GM12878 (cell line): ENCODE data around the gene PDE9A. TPM values are rescaled to one million over a fixed set of nuclear protein-coding genes. Genes with fewer than 3 reads are reported as not detected.

Source experiments
- ATAC-seq: fragments of 200-7000 bp; cut with Tn5 transposase; 3 replicates; pipeline ENCODE4 v1.9.1; 2020; ENCODE audit warnings: mild to moderate bottlenecking, moderate library complexity
- BruUV-seq: library from RNA; stranded (reverse); fragments of 400-500 nt; replicated peaks from 2 replicates; lab custom pipeline; 2021; lab: Mats Ljungman, UMichigan
- CTCF ChIA-PET: fragments of 300-600 bp; sonication (Branson Sonifier 250); formaldehyde crosslinking; extraction: SDS; loops from one replicate; lab custom pipeline; 2021; ENCODE audit warnings: inconsistent platforms; lab: Yijun Ruan, JAX
- POLR2A ChIA-PET: fragments of 350-600 bp; formaldehyde crosslinking; extraction: SDS; loops from one replicate; lab custom pipeline; 2021; ENCODE audit warnings: inconsistent platforms; lab: Charles Lee
- RAD21 ChIA-PET: fragments of 300-600 bp; sonication (Branson Sonifier 250); formaldehyde crosslinking; loops from one replicate; lab custom pipeline; 2023; ENCODE audit warnings: antibody characterized with exemption; ENCODE audit not compliant: unreplicated experiment; lab: Charles Lee
- SMC1A ChIA-PET: fragments of 300-600 bp; sonication (Branson Sonifier 250); formaldehyde crosslinking; loops from one replicate; lab custom pipeline; 2023; ENCODE audit not compliant: unreplicated experiment, uncharacterized antibody; lab: Charles Lee
- DNase-seq: peaks from one replicate; pipeline ENCODE4 v3.0.0-alpha.2; 2011; ENCODE audit warnings: low read depth, low spot score
- FAIRE-seq: peaks from 3 replicates; lab custom pipeline; 2011; peaks lifted over from hg19 to GRCh38; lab: Jason Lieb, UNC
- H2AFZ ChIP-seq: 2 replicates; pipeline ENCODE4 v1.6.0; 2011; ENCODE audit warnings: low read depth, low read length, control low read depth; ENCODE audit not compliant: control insufficient read depth
- H3K27ac ChIP-seq: 2 replicates; pipeline ENCODE4 v1.5.1; 2011; ENCODE audit warnings: control low read depth; ENCODE audit not compliant: control insufficient read depth, insufficient read depth
- H3K27me3 ChIP-seq, 2 experiments: replicated peaks in 1 of 2; 2 replicates each; pipeline versions ENCODE4 v1.6.0 to v1.6.1; 2011; ENCODE audit warnings: low read length in 1 of 2; ENCODE audit not compliant: control insufficient read depth in 2 of 2, insufficient read depth in 2 of 2
- H3K36me3 ChIP-seq, 2 experiments: 2 replicates each; pipeline ENCODE4 v1.5.1; 2011; ENCODE audit warnings: low read length in 1 of 2; ENCODE audit not compliant: control insufficient read depth in 2 of 2, insufficient read depth in 2 of 2
- H3K4me1 ChIP-seq: 2 replicates; pipeline ENCODE4 v1.6.1; 2011; ENCODE audit warnings: mild to moderate bottlenecking, low read length, moderate library complexity, mixed read lengths; ENCODE audit not compliant: control insufficient read depth, insufficient read depth
- H3K4me2 ChIP-seq: 2 replicates; pipeline ENCODE4 v1.6.0; 2011; ENCODE audit warnings: control low read depth; ENCODE audit not compliant: control insufficient read depth, insufficient read depth
- H3K4me3 ChIP-seq: fragments of 200-600 bp; sonication (generic); 2 replicates; pipeline ENCODE4 v1.5.1; 2016
- H3K79me2 ChIP-seq: 2 replicates; pipeline ENCODE4 v1.6.0; 2011; ENCODE audit warnings: low read length; ENCODE audit not compliant: control insufficient read depth, insufficient read depth
- H3K9ac ChIP-seq: 2 replicates; pipeline ENCODE4 v1.8.0; 2011; ENCODE audit warnings: low read length, control low read depth, mixed read lengths; ENCODE audit not compliant: control insufficient read depth, insufficient read depth
- H3K9me3 ChIP-seq: replicated peaks from 3 replicates; pipeline ENCODE4 v1.5.1; 2011; ENCODE audit warnings: mild to moderate bottlenecking, low read length; ENCODE audit not compliant: control insufficient read depth, insufficient read depth
- H4K20me1 ChIP-seq: 2 replicates; pipeline ENCODE4 v1.6.0; 2011; ENCODE audit not compliant: control insufficient read depth, insufficient read depth
- ATF7 ChIP-seq: fragments of 450-650 bp; IDR thresholded peaks from 2 replicates; pipeline ENCODE4 v1.6.1; 2016; ENCODE audit warnings: low read depth, mild to moderate bottlenecking
- GATAD2B ChIP-seq: fragments of 450-650 bp; conservative IDR thresholded peaks from 2 replicates; pipeline ENCODE4 v1.6.1; 2017; ENCODE audit warnings: low read depth, mild to moderate bottlenecking, moderate library complexity
- HCFC1 ChIP-seq: fragments of 150-350 bp; IDR thresholded peaks from 2 replicates; pipeline ENCODE4 v1.6.1; 2014; ENCODE audit warnings: low read length
- IRF5 ChIP-seq: fragments of 450-650 bp; IDR thresholded peaks from 2 replicates; pipeline ENCODE4 v1.6.1; 2017; ENCODE audit warnings: borderline replicate concordance
- JUND ChIP-seq: IDR thresholded peaks from 2 replicates; pipeline ENCODE4 v1.6.1; 2012; ENCODE audit warnings: low read depth, mild to moderate bottlenecking, low read length, improper control_type of control experiment, moderate library complexity
- MYC ChIP-seq: IDR thresholded peaks from 2 replicates; pipeline ENCODE4 v1.6.1; 2011; ENCODE audit warnings: mild to moderate bottlenecking, low read length, moderate library complexity, inconsistent platforms; ENCODE audit not compliant: insufficient read depth, insufficient replicate concordance, insufficient read length, severe bottlenecking
- POLR2A ChIP-seq: IDR thresholded peaks from 2 replicates; pipeline ENCODE4 v1.6.1; 2011; ENCODE audit warnings: low read depth, mild to moderate bottlenecking, low read length
- RCOR1 ChIP-seq: conservative IDR thresholded peaks from 2 replicates; pipeline ENCODE4 v1.6.1; 2012; ENCODE audit warnings: low read depth, low read length, improper control_type of control experiment
- SMC3 ChIP-seq: IDR thresholded peaks from 2 replicates; pipeline ENCODE4 v1.6.1; 2011; ENCODE audit warnings: low read length, improper control_type of control experiment, borderline replicate concordance
- TBL1XR1 ChIP-seq: IDR thresholded peaks from 2 replicates; pipeline ENCODE4 v1.6.1; 2012; ENCODE audit warnings: low read depth, low read length, improper control_type of control experiment
- TCF7 ChIP-seq: IDR thresholded peaks from 2 replicates; pipeline ENCODE4 v1.6.1; 2014; ENCODE audit warnings: antibody characterized with exemption, borderline replicate concordance
- YBX1 ChIP-seq: fragments of 450-650 bp; IDR thresholded peaks from 2 replicates; pipeline ENCODE4 v1.6.1; 2016; ENCODE audit warnings: antibody characterized with exemption
- ZBED1 ChIP-seq: IDR thresholded peaks from 2 replicates; pipeline ENCODE4 v1.6.1; 2016; ENCODE audit warnings: borderline replicate concordance
- ZNF687 ChIP-seq: fragments of 450-650 bp; IDR thresholded peaks from 2 replicates; pipeline ENCODE4 v1.6.1; 2017; ENCODE audit warnings: mild to moderate bottlenecking, moderate library complexity
- WGBS: methylation state at CpG from one replicate; pipeline ENCODE4 v1.1.6; 2016; ENCODE audit warnings: low lambda C conversion rate; ENCODE audit not compliant: insufficient replicate concordance, insufficient coverage; ENCODE audit errors: missing lambda C conversion rate; 5-methylcytosine and 5-hydroxymethylcytosine counted together
- in situ Hi-C: fragments of 300-500 bp; cut with MboI; formaldehyde crosslinking; loops from 9 replicates; pipeline ENCODE4 v1.14.3; 2018; ENCODE audit warnings: mixed read lengths
- intact Hi-C: fragments of 100-400 bp; cut with micrococcal nuclease; formaldehyde crosslinking; loops from one replicate; pipeline ENCODE4 v1.14.2; 2022; ENCODE audit not compliant: unreplicated experiment
- polyA plus RNA-seq, 11 experiments: library from polyadenylated mRNA; depleted of rRNA in 4 of 11; unstranded in 6 of 11; stranded (reverse) in 5 of 11; fragments of >200 nt; fragmentation: Nextera tagmentation in 4 of 11; fragmentation: Illumina TruSeq in 1 of 11; extraction: Ambion mirVana in 4 of 11; extraction: Trizol in 1 of 11; gene quantifications; 1 replicate in 1 of 11; 2 replicates in 10 of 11; pipeline versions ENCODE4 v1.2.1 to v1.2.3, GENCODE V29; 2011 to 2016; ENCODE audit warnings: inconsistent platforms in 2 of 11, missing spikeins in 2 of 11, low read depth in 1 of 11
- total RNA-seq, 4 experiments: library from RNA; depleted of rRNA in 3 of 4; stranded (reverse); fragments of >200 nt in 3 of 4; fragmentation: Illumina TruSeq in 1 of 4; extraction: Trizol in 1 of 4; gene quantifications; 2 replicates each; pipeline versions ENCODE4 v1.2.1 to v1.2.3, GENCODE V29; 2013 to 2021

Gene PDE9A
- total and polyA plus RNA-seq, 10 of the 15 experiments (the other 5 are each of a cell fraction or from before 2014, with no cell fraction given): 0.08 to 0.45 (median 0.20) TPM; not detected in 1

DNA sequence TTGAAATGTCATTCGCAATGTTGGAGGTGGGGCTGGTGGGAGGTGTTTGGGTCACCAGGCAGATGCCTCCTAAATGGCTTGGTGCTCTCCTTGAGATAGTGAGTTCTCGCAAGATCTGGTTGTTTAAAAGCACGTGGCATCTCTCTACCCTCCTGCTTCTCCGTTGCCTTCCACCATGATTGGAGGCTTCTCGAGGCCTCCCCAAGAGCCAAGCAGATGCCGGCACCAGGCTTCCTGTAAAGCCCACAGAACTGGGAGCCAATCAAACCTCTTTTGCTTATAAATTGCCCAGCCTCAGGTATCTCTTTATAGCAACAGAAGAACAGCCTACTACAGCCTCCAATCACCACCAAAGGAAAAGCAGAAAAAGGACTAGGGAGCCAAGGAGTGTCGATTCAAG lies 80.5 kb downstream of the PDE9A start:
- Histone ChIP-seq H3K9ac (no peak overlapping the region), H3K9me3 (no peaks in the 10 kb centered on the region), H3K27me3 (peaks cover 0 to 1% of the 10 kb centered on the region in 2 experiments; a peak in 1 of 4 replicates), H3K4me2 (no peak overlapping the region), H3K4me1 (peaks cover 6% of the 10 kb centered on the region; the same call in 1 of the 2 replicates), H3K36me3 (no peaks in the 10 kb centered on the region), H3K27ac (no peak overlapping the region), H3K4me3 (no peak overlapping the region), H3K79me2 (no peaks in the 10 kb centered on the region), H2AFZ (no peak overlapping the region), H4K20me1 (no peaks in the 10 kb centered on the region)
- DNase-seq (no peak), ATAC-seq (no peak), FAIRE-seq (no peak)
- intact Hi-C loops: no loop called here
- BruUV-seq: no TSS peak
- TF ChIP-seq HCFC1 (no peak), IRF5 (no peak), GATAD2B (no peak), ATF7 (no peak), YBX1 (no peak), SMC3 (no peak), TBL1XR1 (no peak), ZNF687 (no peak), JUND (no peak), POLR2A (no peak), TCF7 (no peak), RCOR1 (no peak), ZBED1 (no peak), MYC (no peak)
- ChIA-PET CTCF (no interaction called here), POLR2A (no interaction called here), SMC1A (no interaction called here), RAD21 (no interaction called here)
- 33% methylated on average over 7 of the region's 7 CpGs for WGBS
- in situ Hi-C loops: no loop called here
